GM19463 (cell line): ENCODE measurements around the gene COPE.

Experiments
- ATAC-seq: cut with Tn5 transposase; IDR thresholded peaks from one replicate; pipeline ENCODE4 v1.9.1; 2021; ENCODE audit warnings: mild to moderate bottlenecking, moderate library complexity; ENCODE audit not compliant: unreplicated experiment

Gene COPE

DNA sequence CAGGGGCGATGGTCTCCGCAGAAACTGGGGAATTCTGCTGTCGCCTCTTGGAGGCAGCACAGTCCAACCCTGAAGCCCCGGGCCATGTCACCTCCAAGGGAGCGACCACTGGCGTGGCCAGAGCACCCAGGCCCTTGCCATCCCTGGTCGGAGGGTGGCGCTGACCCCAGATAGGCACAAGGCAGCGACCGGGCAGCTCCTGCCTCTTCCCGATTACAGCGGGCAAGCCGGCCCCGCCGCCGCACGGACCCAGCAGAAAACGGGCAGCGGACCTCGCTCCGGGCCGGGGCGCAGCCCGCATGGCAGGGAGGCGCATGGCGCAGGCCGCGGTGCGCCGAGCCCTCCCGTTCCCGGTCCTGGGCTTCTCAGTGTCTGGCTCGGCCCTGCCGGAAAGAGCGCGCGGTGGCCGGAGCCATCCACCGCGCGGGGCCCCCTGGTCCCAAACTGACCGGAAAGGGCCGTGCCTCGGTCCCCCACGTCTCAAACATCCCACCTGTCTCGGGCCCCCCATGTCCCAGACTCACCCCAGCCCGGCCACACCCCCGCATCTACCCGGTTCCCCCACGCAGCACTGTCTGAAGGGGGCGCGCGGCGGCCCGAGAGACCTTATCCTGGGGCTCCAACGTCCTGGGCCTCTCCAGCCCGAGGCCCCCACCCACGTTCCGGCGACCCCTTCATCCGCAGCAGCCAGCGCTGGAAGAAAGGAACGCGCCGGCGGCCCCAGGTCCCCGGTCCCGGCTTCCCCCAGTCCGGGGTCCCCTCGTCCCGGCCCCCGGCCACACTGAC is 24.0 kb downstream of the COPE start:
- ATAC-seq, result no peak

DNA sequence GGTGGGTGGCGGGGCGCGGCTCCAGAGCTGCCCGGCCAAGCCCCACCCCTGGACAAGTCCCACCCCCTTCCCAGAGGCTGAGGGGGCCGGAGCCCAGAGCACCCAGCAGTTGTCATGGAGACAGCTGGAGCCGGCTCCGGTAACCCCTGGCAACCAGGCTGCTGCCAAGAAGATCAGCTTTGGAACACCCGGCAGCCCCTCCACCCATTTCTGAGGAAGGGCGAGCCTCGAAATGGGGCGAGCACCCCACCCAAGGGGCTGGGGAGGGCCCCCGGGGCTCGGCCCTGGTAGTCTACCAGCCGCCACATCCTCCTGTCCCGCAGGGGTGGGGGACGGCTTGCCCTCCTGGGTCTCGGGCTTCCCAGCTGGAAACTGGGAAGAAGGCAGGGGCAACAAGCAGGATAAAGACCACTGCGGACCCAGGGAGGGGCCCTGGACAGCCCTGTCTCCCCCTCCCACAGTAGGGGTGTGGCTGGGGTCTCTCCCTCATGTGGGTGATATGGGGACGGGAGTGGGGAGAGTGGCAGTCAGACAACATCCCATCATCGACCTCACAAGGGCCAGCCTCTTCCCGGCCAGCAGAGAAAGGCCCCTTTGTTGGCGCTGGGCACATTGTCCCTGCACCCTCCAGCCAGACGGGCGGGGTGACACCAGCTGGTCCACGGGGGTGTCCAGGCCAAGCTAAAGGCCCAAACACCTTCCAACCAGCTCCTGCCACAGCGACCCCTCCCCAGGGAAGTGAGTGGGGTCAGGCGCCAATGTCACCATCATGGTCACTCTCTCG is 24.7 kb downstream of the COPE start:
- no peak for ATAC-seq

DNA sequence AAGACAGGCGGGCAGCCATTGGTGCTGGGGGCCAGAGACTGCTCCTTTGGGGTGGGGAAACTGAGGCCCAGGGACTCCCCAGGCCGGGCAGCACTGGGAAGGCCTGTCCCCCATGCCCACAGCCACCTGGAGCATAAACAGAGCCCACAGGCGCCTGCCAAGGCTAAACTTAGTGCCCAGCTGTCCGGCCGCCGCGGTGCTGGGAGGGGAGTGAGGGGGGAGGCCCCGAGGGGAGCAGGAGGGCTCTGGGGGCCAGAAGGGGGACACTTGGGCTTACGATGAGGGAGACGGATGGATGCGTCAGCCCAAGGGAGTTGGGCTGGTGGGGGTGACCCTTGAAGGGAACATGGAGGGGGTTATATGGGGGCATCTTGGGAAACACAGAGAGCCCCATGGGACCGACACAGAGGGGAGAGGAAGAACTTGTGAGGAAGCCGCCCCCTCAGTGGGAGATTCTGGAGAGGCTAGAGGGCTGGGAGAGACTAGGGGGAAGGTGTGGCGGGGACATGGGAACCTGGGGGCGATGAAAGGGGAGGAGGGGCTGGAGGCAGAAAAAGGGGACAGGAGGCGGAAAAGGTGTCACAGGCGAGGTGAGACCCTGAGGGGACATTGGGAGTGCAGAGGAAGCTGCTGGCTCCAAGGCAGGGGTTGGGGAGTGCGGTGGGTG is 25.5 kb downstream of the COPE start:
- ATAC-seq, result no peak

DNA sequence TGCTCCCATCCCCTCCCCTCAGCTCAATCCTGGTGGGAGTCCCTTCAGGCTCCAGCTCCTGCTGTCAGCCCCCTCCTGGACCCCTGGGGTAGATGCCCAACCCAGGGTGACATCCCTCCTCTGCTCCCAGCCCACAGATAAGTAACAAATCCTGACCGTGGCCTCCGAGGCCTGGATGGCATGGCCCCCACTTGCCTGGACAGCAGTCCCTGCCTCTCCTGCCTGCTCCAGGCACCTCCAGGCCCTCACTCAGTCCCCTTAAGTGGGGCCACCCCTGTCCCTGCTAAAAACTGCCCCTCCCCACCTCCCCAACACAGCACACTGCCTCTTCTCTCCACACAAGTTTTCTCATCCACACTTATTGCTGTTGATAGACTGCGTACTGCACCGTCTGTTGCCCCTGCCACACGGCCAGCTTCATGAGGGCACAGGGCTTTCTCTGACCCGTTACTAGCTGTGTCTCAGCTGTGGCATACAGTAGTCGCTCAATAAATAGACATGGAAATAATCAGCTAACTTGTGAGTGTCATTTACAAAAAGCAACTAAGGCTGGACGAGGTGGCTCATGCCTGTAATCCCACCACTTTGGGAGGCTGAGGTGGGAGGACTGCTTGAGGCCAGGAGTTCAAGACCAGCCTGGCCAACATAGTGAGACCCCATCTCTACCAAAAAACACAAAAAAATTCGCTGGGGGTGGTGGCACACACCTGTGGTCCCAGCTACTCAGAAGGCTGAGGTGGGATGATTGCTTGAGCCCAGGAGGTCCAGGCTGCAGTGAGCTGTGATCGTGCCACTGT is 29.0 kb downstream of the COPE start:
- no peak for ATAC-seq

DNA sequence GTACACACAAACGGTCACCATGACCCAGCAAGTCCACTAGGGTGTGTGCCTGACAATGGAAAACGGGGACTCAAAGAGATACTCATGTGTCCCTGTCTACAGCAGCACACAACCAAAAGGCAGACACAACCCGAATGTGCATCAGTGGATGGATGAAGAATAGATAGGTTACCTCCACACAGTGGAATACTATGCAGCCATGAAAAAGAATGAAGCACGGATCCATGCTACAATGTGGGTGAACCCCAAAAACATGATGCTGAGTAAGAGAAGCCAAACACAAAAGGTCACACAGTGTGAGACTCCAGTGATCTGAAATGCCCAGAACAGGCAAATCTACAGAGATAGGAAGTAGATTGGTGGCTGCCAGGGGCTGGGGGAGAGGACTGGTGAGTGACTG is 32.2 kb downstream of the COPE start:
- ATAC-seq, result no peak

DNA sequence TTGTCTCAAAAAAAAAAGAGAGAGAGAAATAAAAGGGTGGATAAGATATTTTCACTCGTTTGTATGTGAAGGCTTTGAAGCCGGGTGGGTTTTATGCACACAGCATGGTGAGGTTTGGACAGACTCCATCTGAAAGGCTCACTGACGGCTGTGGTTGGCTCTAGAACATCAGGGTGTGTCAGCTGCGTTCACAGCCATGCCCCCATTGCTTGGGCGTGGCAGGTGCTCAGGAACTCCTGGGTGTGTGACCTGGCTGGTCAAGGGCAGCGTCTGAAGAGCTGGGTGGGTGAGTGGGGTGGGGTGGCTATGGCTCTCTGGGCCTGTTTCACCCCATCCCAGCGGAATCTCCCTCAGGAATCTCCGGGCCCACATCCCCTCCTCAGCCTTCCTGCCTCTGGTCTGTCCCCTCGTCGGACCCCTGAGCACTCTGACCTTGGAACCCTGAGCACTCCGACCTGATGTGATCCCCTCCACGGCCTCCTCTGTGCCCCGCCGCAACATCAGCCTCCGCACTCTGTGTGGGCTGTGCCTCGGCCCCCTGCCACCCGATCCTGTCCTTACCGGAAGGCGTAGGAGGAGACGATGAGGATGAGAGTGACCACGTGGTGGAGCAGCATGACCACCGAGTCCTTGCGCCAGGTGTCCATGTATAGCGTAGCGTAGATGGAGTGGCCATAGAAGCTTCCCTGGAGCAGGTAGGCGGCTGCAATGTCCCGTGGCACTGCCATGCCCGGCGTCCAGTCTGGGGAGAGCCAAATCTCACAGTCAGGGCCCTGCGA is 35.5 kb downstream of the COPE start:
- ATAC-seq, result no peak

DNA sequence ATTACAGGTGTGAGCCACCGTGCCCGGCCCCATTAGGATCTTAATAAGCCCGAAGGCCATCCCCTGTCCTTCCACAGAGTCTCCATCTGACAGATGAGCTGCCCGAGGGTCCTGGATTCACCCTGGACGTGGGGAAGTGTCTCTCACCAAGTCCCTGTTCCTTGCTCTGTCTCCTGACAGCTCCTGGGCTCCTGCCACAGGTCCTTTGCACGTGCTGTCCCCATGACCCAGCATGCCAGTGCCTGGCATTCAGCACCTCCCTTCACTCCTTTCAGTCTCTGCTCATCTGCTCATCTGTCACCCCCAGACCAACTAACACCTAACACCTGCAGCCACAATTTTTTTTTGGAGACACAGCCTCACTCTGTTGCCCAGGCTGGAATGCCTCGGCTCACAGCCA is 37.7 kb downstream of the COPE start:
- ATAC-seq, result no peak

DNA sequence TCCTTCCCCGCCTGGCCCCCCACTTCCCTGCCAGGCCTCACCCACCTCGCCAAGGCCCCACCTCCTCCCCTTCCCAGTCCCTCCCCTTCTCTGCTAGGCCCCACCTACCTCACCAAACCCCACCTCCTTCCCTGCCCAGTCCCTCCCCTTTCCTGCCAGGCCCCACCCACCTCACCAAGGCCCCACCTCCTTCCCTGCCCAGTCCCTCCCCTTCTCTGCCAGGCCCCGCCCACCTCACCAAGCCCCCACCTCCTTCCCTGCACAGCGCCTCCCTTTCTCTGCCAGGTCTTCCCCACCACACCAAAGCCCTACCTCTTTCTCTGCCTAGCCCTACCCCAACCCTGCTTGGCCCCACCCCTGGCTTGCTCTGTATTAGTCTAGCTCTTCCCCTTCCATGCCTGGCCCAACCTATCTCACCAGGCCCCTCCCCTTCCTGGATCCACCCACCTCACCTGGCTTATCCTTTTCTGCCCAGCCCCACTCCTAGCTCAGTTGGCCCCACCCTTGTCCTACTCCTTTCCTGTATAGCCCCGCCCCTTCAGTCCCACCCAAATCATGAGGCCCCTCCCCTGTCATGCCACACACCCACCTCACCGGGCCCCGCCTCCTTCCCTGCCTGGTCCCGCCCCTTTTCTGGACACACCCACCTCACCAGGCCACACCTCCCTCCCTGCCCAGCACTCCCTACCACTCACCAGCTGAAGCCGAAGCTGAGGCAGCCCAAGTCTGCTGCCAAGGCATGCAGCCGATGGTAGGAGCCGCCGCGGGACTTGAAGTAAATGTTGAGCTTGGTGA is 39.4 kb downstream of the COPE start:
- no peak for ATAC-seq

DNA sequence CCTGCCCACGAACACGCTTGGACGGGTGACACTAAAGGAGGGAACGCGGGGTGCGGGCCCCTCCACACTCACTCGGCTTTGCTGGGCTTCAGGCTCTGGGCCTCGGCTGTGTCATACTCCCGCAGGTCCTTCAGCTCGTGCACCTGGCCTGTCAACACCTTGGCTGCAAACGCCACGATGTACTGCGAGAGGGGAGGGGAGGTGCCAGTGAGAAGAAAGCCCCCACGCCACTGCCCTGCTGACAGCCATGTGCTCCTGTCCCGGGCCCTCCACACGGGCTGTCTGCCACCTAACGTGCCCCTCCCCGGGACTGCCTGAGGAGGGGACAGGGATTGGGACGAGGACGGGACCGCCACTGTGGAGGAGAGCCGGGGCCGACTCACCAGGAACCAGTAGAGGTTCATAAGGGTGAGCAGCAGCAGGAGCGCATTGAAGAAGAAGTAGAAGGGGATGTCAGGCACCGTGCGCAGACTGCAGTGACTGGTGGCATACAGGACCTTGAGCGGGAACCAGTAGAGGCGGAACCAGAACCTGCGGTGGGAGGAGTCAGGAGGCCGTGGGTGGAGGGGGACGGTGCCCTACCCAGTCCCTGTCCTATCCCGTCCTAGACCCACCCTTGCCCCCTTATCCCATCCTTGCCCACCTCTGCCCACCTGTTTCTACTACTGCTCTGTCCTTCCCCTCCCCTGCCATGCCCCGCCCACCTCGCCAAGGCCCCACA is 40.2 kb downstream of the COPE start:
- ATAC-seq, result no peak

DNA sequence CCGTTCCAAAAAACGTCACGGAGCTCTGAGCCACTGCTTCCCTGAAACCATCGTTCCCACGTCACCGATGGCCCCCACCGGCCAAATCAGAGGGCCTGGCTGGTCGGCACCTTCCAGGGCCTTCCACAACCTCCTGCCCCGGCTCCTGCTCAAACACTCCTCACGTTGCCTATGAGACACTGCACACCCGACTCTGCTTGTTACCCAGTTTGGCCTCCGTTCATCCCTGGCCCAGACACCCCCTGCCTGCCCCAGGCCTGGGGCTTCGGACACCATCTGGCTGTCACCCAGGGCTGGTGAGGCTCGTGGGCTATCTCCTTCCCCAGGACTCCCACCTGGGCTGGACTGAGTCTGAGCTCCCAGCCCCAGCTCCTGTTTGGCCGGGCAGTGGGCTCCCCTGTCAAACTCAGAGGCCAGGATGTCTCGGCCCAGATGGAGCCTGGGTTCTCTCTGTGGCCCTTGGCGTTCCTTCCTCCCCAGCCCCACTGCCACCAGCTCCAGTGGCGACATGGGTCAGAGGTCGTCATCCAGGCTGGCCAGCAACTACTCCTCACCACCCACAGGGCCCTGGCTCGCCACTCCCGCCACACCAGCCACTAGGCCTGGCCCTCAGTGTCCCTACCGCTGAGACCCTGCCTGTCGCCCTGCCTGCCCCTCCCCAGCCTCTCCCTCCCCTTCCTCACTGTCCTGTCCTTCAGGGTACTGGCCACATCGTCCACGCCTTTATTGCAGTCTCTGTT is 41.0 kb downstream of the COPE start:
- ATAC-seq, result no peak

DNA sequence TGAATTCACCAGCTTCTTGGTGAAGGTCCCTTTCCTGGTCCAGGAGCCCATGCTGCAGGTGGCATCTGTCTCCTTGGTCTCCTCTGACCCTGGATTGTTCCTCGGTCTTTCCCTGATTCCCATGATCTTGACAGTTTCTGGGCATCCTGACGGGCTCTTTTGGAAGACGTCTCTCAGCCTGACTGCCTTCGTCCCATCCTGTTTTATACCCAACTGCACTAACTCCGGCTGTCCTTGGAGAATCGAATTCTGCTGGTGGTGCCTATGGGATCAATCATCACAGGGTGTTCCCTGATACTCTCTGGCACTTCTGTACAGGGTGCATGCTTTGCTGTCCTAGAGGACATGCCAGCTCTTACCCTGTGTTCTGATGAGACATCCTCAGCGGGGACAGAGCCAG is 42.3 kb downstream of the COPE start:
- ATAC-seq, result no peak

DNA sequence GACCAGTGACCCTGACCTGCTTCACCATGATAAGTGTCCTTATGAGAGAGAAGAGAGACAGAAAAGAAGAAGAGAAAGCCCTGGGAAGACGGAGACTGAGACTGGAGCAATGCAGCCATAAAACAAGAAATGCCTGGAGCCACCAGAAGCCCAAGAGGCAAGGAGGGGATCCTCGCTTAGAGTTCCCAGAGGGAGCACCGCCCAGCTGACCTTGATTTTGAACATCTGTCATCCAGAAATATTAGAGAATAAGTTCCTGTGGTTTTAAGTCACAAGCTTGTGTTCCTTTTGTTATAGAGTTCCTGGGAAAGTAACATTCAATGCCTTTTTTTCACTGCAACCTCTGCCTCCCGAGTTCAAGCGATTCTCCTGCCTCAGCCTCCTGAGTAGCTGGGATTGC is 43.5 kb downstream of the COPE start:
- ATAC-seq, result no peak

DNA sequence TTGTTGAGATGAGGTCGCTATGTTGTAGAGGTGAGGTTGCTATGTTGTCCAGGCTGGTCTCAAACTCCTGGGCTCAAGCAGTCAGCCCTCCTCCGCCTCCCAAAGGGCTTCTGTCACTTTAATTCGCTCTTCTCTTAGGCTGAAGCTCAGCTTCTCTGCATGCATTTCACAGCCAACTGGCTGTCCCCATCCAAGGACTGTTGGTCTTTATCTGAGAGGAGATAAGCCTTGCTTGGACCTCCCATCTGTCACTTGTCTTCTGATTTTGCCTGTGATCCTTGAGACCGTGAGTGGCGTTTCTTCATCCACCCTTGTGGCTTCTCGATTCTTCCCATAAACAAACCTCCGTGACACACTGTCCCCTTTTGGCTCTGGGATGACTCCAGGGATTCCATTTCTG is 47.6 kb downstream of the COPE start:
- ATAC-seq, result no peak

DNA sequence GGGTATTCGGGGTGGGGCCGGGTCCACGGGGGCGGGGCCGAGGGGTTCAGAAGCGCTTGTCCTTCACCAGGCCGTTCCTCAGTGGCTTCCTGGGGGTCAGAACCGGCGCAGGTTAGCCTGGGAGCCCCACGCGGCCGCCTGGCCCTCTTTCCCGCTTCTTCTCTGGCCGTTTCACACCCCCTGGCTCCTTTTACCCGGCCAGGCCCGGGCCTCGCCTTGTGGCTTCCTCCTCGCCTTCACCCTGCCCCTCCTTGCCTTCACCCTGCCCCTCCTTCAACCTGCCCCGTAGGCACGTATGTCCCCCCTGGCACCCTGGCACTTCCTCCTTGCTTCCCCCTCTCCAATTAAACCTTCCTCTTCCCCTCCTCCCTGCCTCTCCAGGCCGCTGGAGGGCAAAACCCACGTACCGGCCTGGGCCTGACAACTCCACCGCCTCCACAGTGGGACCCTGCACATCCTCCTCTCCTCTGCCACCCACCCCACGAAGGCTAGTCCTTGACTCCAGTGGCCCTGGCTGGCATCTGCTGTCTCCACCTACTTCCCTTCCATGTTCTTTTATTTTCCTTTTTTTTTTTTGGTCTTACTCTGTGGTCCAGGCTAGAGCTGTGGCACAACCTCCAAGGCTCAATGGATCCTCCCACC is 48.5 kb downstream of the COPE start:
- no peak for ATAC-seq

DNA sequence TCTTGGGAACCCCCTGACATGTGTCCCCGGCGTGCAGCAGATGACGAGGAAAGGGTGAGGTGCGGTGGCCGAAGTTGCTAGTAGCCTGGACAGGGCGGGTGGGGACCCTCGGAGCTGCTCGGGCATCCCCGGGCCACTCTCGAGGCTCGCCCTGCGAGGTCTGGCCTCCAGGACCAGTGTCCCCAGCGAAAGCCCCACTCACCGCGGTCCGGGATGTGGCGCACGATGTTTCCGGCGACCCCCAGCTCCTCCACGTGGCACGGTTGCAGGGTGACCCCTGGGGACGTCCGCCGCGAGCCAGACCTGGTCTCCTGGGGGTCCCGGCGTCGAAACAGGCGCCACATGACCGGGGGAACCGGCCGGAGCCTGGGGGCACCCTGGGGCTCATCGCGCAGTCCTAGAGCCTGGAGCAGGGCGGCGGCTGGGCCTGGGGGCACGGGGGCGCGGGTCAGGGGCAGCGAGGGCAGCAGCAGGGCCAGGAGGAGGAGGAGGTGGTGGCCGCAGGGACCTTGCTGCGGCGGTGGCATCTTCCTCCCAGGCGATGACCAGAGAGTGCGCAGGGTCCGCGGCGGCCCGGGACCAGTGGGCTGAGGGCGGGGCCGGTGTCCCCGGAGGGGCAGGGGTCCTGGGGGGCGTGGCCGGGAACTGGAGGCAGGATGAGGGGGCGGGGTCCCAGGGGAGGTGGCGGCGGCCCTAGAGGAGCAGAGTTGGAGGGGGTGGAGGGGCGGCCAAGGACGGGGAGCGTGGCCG is 49.2 kb downstream of the COPE start:
- no peak for ATAC-seq

DNA sequence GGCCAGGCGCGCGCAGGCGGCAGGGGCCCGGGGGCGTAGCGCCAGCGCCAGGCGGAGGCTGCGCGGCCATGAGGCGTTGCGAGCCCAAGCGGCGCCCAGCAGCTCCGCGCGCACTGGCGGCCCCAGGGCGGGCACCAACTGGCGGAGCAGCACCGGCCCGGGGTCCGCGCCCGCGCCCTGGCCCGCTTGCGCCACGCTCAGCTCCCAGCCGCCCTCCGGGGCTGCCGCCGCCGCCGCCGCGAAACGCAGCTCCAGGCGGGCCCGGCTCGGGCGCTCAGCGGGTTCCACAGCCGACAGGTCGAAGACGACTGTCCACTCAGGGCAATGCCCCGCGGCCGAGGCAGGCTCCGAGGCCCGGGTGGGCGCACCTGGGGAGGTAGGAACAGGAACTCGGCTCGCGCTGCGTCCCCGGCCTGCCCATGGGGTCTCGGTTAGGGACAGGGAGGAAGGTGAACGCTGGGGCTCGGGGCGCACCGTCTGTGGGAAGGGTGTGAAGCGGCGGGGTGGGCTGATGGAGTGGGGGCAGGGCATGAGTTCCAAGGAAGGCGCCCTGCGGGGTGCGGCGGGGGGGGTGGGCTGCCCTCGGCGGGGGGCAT is 50.1 kb downstream of the COPE start:
- ATAC-seq, result no peak
